Neural cell (in vitro differentiated cells): Measurements from ENCODE around the gene ANKRD52. TPM values are rescaled to one million over a fixed set of nuclear protein-coding genes. Genes with fewer than 3 reads are reported as not detected.
A peak's percentile ranks its signal among the peaks of the same experiment; 100 is the strongest.

ENCODE experiments used
- H2AFZ ChIP-seq: fragments of 200-600, 300-800 bp; sonication (generic), shearing (Covaris generic); 2 replicates; pipeline ENCODE4 v1.6.0; 2014; ENCODE audit warnings: low read depth, mild to moderate bottlenecking, antibody characterized with exemption, low read length, moderate library complexity
- H3F3A ChIP-seq: fragments of 200-600 bp; shearing (Covaris generic); 2 replicates; pipeline ENCODE4 v1.6.1; 2016; ENCODE audit warnings: mild to moderate bottlenecking, moderate library complexity, mixed read lengths, antibody characterized with exemption, low read length; ENCODE audit not compliant: insufficient read depth, poor library complexity, severe bottlenecking
- H3K27ac ChIP-seq: fragments of 200-600, 300-800 bp; sonication (generic), shearing (Covaris generic); 2 replicates; pipeline ENCODE4 v1.5.1; 2014; ENCODE audit warnings: mild to moderate bottlenecking, low read length, moderate library complexity
- H3K27me3 ChIP-seq: fragments of 300-800, 200-600 bp; sonication (generic), shearing (Covaris generic); 2 replicates; pipeline ENCODE4 v1.6.0; 2014; ENCODE audit warnings: mild to moderate bottlenecking, low read depth, low read length, moderate library complexity; ENCODE audit not compliant: insufficient read depth
- H3K36me3 ChIP-seq: fragments of 300-800, 200-600 bp; sonication (generic), shearing (Covaris generic); 2 replicates; pipeline ENCODE4 v1.5.1; 2014; ENCODE audit warnings: mild to moderate bottlenecking, antibody characterized with exemption, low read length, moderate library complexity; ENCODE audit not compliant: insufficient read depth
- H3K4me2 ChIP-seq: fragments of 300-800, 200-600 bp; sonication (generic), shearing (Covaris generic); 2 replicates; pipeline ENCODE4 v1.6.0; 2014; ENCODE audit warnings: mild to moderate bottlenecking, low read length
- H3K4me3 ChIP-seq: fragments of 300-800, 200-600 bp; sonication (generic), shearing (Covaris generic); 2 replicates; pipeline ENCODE4 v1.5.1; 2014; ENCODE audit warnings: mild to moderate bottlenecking, low read length, moderate library complexity
- H3K79me2 ChIP-seq: fragments of 200-600 bp; shearing (Covaris generic); replicated peaks from 2 replicates; pipeline ENCODE4 v1.6.0; 2014; ENCODE audit warnings: mild to moderate bottlenecking, low read length, moderate library complexity; ENCODE audit not compliant: insufficient read depth
- H3K9ac ChIP-seq: fragments of 300-800, 200-600 bp; sonication (generic), shearing (Covaris generic); 2 replicates; pipeline ENCODE4 v1.6.1; 2016; ENCODE audit warnings: mild to moderate bottlenecking, low read length, mixed read lengths
- H3K9me2 ChIP-seq: fragments of 200-600 bp; shearing (Covaris generic); 2 replicates; pipeline ENCODE4 v1.6.1; 2016; ENCODE audit warnings: mild to moderate bottlenecking, low read length, mixed read lengths; ENCODE audit not compliant: insufficient read depth
- H3K9me3 ChIP-seq: fragments of 200-600, 300-800 bp; sonication (generic), shearing (Covaris generic); 2 replicates; pipeline ENCODE4 v1.6.1; 2016; ENCODE audit warnings: mild to moderate bottlenecking, mixed run types, low read length, moderate library complexity, mixed read lengths
- H4K20me1 ChIP-seq: fragments of 200-600 bp; shearing (Covaris generic); 2 replicates; pipeline ENCODE4 v1.6.1; 2016; ENCODE audit warnings: mild to moderate bottlenecking, mixed run types; ENCODE audit not compliant: insufficient read depth
- CTCF ChIP-seq: fragments of 450-650 bp; IDR thresholded peaks from 2 replicates; pipeline ENCODE4 v1.5.1; 2014; ENCODE audit warnings: antibody characterized with exemption, mild to moderate bottlenecking, moderate library complexity; ENCODE audit not compliant: poor library complexity, severe bottlenecking
- EP300 ChIP-seq: fragments of 450-650 bp; conservative IDR thresholded peaks from 2 replicates; pipeline ENCODE4 v1.6.1; 2014; ENCODE audit warnings: antibody characterized with exemption, mild to moderate bottlenecking, moderate library complexity; ENCODE audit not compliant: poor library complexity, severe bottlenecking
- EZH2 ChIP-seq: fragments of 200-600, 300-800 bp; shearing (Covaris generic), sonication (generic); IDR thresholded peaks from 2 replicates; pipeline ENCODE4 v1.6.1; 2014; ENCODE audit warnings: antibody characterized with exemption, low read length, borderline replicate concordance, mild to moderate bottlenecking; ENCODE audit not compliant: insufficient read depth, poor library complexity, severe bottlenecking
- MXI1 ChIP-seq: fragments of 450-650 bp; conservative IDR thresholded peaks from 2 replicates; pipeline ENCODE4 v1.6.1; 2014; ENCODE audit warnings: antibody characterized with exemption, mild to moderate bottlenecking; ENCODE audit not compliant: poor library complexity, severe bottlenecking
- POLR2AphosphoS5 ChIP-seq: IDR thresholded peaks from 2 replicates; pipeline ENCODE4 v1.6.1; 2012
- RAD21 ChIP-seq: fragments of 450-650 bp; conservative IDR thresholded peaks from 2 replicates; pipeline ENCODE4 v1.6.1; 2014; ENCODE audit warnings: antibody characterized with exemption, mild to moderate bottlenecking, moderate library complexity
- REST ChIP-seq: IDR thresholded peaks from 2 replicates; pipeline ENCODE4 v1.6.1; 2012; ENCODE audit warnings: borderline replicate concordance
- SMC3 ChIP-seq: fragments of 450-650 bp; conservative IDR thresholded peaks from 2 replicates; pipeline ENCODE4 v1.6.1; 2014; ENCODE audit warnings: antibody characterized with exemption, mild to moderate bottlenecking, moderate library complexity; ENCODE audit not compliant: poor library complexity
- TAF1 ChIP-seq: IDR thresholded peaks from 2 replicates; pipeline ENCODE4 v1.6.1; 2012; ENCODE audit warnings: low read depth
- polyA plus RNA-seq: library from polyadenylated mRNA; depleted of rRNA; stranded (reverse); fragments of >200 nt; gene quantifications from 2 replicates; pipeline ENCODE4 v1.2.3, GENCODE V29; 2014

ANKRD52 gene
- polyA plus RNA-seq, 1 donor from 2014 or later: 7.3 TPM

GRCh38 chr12:56224954-56225353 is 33.2 kb downstream of the ANKRD52 start:
- Histone ChIP-seq H3K79me2 (peaks cover 5% of the 10 kb centered on the region), H3K4me3 (peak overlapping the region; percentile 74), H3F3A (peaks cover 5% of the 10 kb centered on the region), H4K20me1 (no peaks in the 10 kb centered on the region), H3K27me3 (no peaks in the 10 kb centered on the region), H3K27ac (peak overlapping the region; percentile 59), H3K9me3 (no peaks in the 10 kb centered on the region), H3K9ac (peak overlapping the region; percentile 75), H2AFZ (peak overlapping the region; percentile 49), H3K4me2 (peak overlapping the region; percentile 71), H3K36me3 (no peaks in the 10 kb centered on the region), H3K9me2 (no peaks in the 10 kb centered on the region)
- TF ChIP-seq CTCF (no peak), MXI1 (no peak), REST (no peak), EZH2 (no peak), SMC3 (no peak), RAD21 (no peak), EP300 (no peak), TAF1 (no peak), POLR2AphosphoS5 (no peak)

DNA sequence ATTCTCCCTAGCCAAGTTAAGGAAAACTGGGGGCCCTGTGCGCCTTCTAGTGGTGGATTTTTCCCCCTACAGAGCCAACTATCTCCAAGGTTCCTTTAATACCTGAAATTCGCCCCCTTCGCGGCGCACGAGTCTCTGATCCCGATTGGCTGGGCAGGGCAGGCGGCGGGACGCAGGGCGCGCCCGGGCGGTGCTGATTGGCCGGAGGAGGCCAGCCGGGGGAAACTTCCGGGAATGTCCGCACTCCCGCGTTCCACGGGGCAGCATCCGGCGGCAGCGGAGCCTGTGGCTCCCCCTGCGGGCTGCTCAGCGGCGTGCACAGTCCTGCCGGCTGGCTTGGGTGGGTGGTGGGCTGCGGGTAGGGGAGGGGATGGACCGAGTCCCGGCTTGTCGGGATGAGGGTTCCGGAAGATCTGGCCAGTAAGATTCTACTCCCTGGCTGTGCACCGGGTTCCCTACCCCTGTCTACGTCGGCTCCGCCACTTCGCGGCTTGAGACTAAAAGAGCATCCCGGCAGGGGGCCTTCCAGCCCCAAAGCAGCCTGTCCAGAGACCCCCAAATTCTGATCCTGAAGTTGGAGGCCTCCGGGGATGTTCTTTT is 34.0 kb downstream of the ANKRD52 start, which contains the start of gene NABP2:
NABP2 (plus strand) TSS at position 241 of the 600 bp plus-strand sequence. CDS start 515 bp downstream, outside the sequence.
- no peaks in the 10 kb centered on the region for H4K20me1 ChIP-seq
- H3K9ac ChIP-seq: peak within 1 kb of the TSS; percentile 75
- no peaks in the 10 kb centered on the region for H3K27me3 ChIP-seq
- H3K79me2 ChIP-seq: peaks cover 9% of the 10 kb centered on the region
- peak within 1 kb of the TSS; percentile 71 for H3K4me2 ChIP-seq
- H3K27ac ChIP-seq: peak within 1 kb of the TSS; percentile 59
- peak within 1 kb of the TSS; percentile 49 for H2AFZ ChIP-seq
- H3K36me3 ChIP-seq: no peaks in the 10 kb centered on the region
- H3K9me2 ChIP-seq: no peaks in the 10 kb centered on the region
- H3F3A ChIP-seq: peaks cover 5% of the 10 kb centered on the region
- H3K9me3 ChIP-seq: no peaks in the 10 kb centered on the region
- TF ChIP-seq EP300: peak; percentile 46
- TF ChIP-seq MXI1: peak; percentile 87
- peak; percentile 86 for TF ChIP-seq TAF1
- TF ChIP-seq REST: peak; percentile 96
- TF ChIP-seq SMC3: peak; percentile 89
- peak; percentile 99 for TF ChIP-seq CTCF
- no peak for TF ChIP-seq EZH2
- TF ChIP-seq RAD21: peak; percentile 75
- peak; percentile 68 for TF ChIP-seq POLR2AphosphoS5
- peak within 1 kb of the TSS; percentile 74 for H3K4me3 ChIP-seq
